Ovary (tissue), 3 donors: ENCODE measurements around the gene AIG1.

Source experiments
- CTCF ChIP-seq, 3 donors: fragments of 450-650 bp in 2 of 3; fragments of 200-600 bp in 1 of 3; IDR thresholded peaks; one replicate each; pipeline versions ENCODE4 v1.5.1 to v1.8.0; 2016 to 2022; ENCODE audit warnings: antibody characterized with exemption in 3 of 3, mild to moderate bottlenecking in 1 of 3
- POLR2A ChIP-seq: fragments of 450-650 bp; IDR thresholded peaks from one replicate; pipeline ENCODE4 v1.6.1; 2017; ENCODE audit warnings: antibody characterized with exemption, mild to moderate bottlenecking, moderate library complexity
- donor health status: DM: no; HTN: no; CAD: no.

GRCh38 chr6:143125864-143126573, 65.3 kb downstream of the AIG1 start:
- TF ChIP-seq CTCF (IDR thresholded peaks at IDR 0.05) (no peak), POLR2A (no peak)
